Esophagus muscularis mucosa (tissue), 3 donors: ENCODE data around the gene OSBPL1A.

Experiments used
- CTCF ChIP-seq, 3 experiments: fragments of 200-600 bp in 2 of 3; fragments of 450-650 bp in 1 of 3; sonication (generic) in 2 of 3; IDR thresholded peaks; one replicate each; pipeline ENCODE4 v1.5.1; 2017 to 2019; ENCODE audit warnings: antibody characterized with exemption in 3 of 3, mild to moderate bottlenecking in 2 of 3, moderate library complexity in 1 of 3
- POLR2A ChIP-seq: fragments of 450-650 bp; IDR thresholded peaks from one replicate; pipeline ENCODE4 v1.6.1; 2017; ENCODE audit warnings: antibody characterized with exemption, moderate library complexity, mild to moderate bottlenecking, low read depth

- TF ChIP-seq CTCF (IDR thresholded peaks at IDR 0.05) (no peak), POLR2A (no peak)
Measured at GRCh38 chr18:24398540-24398939, 916 bp upstream of the OSBPL1A start.
